Liver (tissue), 3 donors: ENCODE results near the gene TENT5C.
A peak's percentile ranks its signal among the peaks of the same experiment; 100 is the strongest.

Experiments
- JUND ChIP-seq, 2 donors: IDR thresholded peaks; 2 replicates each; pipeline ENCODE4 v1.6.1; 2016; ENCODE audit warnings: antibody characterized with exemption in 2 of 2
- RXRA ChIP-seq, 2 donors: IDR thresholded peaks; 2 replicates each; pipeline ENCODE4 v1.6.1; 2017 to 2018; ENCODE audit warnings: antibody characterized with exemption in 2 of 2, mild to moderate bottlenecking in 1 of 2
- SP1 ChIP-seq: IDR thresholded peaks from 2 replicates; pipeline ENCODE4 v1.6.1; 2018; ENCODE audit warnings: antibody characterized with exemption, mild to moderate bottlenecking
- TAF1 ChIP-seq: conservative IDR thresholded peaks from 2 replicates; pipeline ENCODE4 v1.6.1; 2016; ENCODE audit warnings: antibody characterized with exemption, mild to moderate bottlenecking
- YY1 ChIP-seq: IDR thresholded peaks from 2 replicates; pipeline ENCODE4 v1.6.1; 2016; ENCODE audit warnings: antibody characterized with exemption, mild to moderate bottlenecking
- TF ChIP-seq, protein P1 (sequence below): fragments of 150-350 bp; IDR thresholded peaks from 2 replicates; pipeline ENCODE4 v1.5.1; 2017; ENCODE audit warnings: improper control_type of control experiment, low read depth, low read length; ENCODE audit not compliant: missing input control
- TF ChIP-seq, protein P2 (sequence below): IDR thresholded peaks from 2 replicates; pipeline ENCODE4 v1.6.1; 2016; ENCODE audit warnings: antibody characterized with exemption
- TF ChIP-seq, protein P3 (sequence below): IDR thresholded peaks from 2 replicates; pipeline ENCODE4 v1.6.1; 2016; ENCODE audit warnings: antibody characterized with exemption
- donor health status: healthy.
- donor health status: healthy.

DNA sequence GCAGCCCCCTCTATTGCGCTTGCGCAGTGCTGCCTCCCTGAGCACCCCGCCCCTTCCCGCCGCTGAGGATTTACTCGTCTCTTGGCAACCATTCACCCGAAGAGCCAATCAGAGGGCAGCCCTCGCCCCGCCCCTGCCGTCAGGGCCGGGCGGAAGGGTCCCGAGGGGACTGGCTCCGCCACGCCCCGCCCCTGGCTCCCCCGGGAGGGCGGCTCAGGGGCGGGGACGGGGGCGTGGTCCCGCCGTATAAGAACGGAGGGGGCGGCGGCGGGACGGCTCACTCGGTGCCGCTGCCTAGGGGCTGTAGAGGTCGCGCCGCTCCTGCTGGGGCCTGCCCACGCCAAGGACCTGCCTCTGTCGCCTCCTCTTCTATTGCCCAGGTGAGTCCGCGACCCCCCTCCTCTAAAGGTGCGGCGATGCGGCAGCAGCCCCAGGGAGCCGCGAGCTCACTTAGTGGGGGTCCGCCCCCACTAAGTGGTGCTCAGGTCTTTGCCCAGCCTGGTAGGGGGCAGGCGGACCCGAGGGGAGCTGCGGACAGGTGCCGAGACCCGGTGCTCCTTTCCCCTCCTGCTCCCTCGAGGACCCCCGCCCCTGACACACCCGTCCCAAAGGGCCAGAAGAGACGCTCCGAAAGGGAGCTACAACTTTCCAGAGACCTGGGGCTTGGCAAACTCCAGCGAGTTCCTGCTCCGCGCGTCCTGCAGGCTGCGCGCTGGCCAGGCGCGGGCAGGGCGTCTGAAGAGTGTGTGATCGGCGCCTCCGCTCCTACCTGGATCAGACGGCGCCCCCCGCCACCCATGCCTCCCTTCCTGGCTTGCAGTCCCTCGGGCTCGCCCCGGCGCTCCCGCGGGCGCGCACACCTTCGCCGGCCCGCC, at the start of gene TENT5C:
- TF ChIP-seq, protein P1, sequence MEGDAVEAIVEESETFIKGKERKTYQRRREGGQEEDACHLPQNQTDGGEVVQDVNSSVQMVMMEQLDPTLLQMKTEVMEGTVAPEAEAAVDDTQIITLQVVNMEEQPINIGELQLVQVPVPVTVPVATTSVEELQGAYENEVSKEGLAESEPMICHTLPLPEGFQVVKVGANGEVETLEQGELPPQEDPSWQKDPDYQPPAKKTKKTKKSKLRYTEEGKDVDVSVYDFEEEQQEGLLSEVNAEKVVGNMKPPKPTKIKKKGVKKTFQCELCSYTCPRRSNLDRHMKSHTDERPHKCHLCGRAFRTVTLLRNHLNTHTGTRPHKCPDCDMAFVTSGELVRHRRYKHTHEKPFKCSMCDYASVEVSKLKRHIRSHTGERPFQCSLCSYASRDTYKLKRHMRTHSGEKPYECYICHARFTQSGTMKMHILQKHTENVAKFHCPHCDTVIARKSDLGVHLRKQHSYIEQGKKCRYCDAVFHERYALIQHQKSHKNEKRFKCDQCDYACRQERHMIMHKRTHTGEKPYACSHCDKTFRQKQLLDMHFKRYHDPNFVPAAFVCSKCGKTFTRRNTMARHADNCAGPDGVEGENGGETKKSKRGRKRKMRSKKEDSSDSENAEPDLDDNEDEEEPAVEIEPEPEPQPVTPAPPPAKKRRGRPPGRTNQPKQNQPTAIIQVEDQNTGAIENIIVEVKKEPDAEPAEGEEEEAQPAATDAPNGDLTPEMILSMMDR, result no peak
- TF ChIP-seq RXRA (IDR thresholded peaks at IDR 0.05), result no peak
- no peak for TF ChIP-seq YY1
- TF ChIP-seq, protein P2, sequence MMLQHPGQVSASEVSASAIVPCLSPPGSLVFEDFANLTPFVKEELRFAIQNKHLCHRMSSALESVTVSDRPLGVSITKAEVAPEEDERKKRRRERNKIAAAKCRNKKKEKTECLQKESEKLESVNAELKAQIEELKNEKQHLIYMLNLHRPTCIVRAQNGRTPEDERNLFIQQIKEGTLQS, result no peak
- TF ChIP-seq, protein P3, sequence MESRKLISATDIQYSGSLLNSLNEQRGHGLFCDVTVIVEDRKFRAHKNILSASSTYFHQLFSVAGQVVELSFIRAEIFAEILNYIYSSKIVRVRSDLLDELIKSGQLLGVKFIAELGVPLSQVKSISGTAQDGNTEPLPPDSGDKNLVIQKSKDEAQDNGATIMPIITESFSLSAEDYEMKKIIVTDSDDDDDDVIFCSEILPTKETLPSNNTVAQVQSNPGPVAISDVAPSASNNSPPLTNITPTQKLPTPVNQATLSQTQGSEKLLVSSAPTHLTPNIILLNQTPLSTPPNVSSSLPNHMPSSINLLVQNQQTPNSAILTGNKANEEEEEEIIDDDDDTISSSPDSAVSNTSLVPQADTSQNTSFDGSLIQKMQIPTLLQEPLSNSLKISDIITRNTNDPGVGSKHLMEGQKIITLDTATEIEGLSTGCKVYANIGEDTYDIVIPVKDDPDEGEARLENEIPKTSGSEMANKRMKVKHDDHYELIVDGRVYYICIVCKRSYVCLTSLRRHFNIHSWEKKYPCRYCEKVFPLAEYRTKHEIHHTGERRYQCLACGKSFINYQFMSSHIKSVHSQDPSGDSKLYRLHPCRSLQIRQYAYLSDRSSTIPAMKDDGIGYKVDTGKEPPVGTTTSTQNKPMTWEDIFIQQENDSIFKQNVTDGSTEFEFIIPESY, result no peak
- TF ChIP-seq SP1, result peak; percentile 70
- no peak for TF ChIP-seq JUND (IDR thresholded peaks at IDR 0.05)
- TF ChIP-seq TAF1, result peak; percentile 97
